ENCODE results near the gene POLA2. TPM values are rescaled to one million over a fixed set of nuclear protein-coding genes. Genes with fewer than 3 reads are reported as not detected.
A peak's percentile ranks its signal among the peaks of the same experiment; 100 is the strongest.

POLA2 gene
- total RNA-seq, 1 donor from 2014 or later = 5.9 TPM

GRCh38 chr11:65298131-65298535 lies 36.4 kb downstream of the POLA2 start:
- Mint-ChIP-seq H3K4me1 (ENCODE audit: unreplicated experiment) (peaks cover 40% of the 10 kb centered on the region), H3K4me3 (ENCODE audit: unreplicated experiment) (no peak overlapping the region), H3K27me3 (ENCODE audit: unreplicated experiment) (no peaks in the 10 kb centered on the region), H3K27ac (ENCODE audit: unreplicated experiment) (peak overlapping the region; percentile 80), H3K9me3 (ENCODE audit: unreplicated experiment) (no peaks in the 10 kb centered on the region), H3K36me3 (ENCODE audit: unreplicated experiment) (peaks cover 9% of the 10 kb centered on the region)
- DNase-seq (ENCODE audit: extremely low spot score, unreplicated experiment) = no peak
- no peak for TF ChIP-seq CTCF (IDR thresholded peaks at IDR 0.05)

- no peak for DNase-seq (ENCODE audit: extremely low spot score, unreplicated experiment)
- peak overlapping the region; percentile 80 for H3K27ac Mint-ChIP-seq (ENCODE audit: unreplicated experiment)
- H3K27me3 Mint-ChIP-seq (ENCODE audit: unreplicated experiment) = no peaks in the 10 kb centered on the region
- TF ChIP-seq CTCF (IDR thresholded peaks at IDR 0.05) = no peak
- peaks cover 36% of the 10 kb centered on the region for H3K4me1 Mint-ChIP-seq (ENCODE audit: unreplicated experiment)
- peaks cover 9% of the 10 kb centered on the region for H3K36me3 Mint-ChIP-seq (ENCODE audit: unreplicated experiment)
- no peak overlapping the region for H3K4me3 Mint-ChIP-seq (ENCODE audit: unreplicated experiment)
- H3K9me3 Mint-ChIP-seq (ENCODE audit: unreplicated experiment) = no peaks in the 10 kb centered on the region
Measured at GRCh38 chr11:65298655-65299179, 37.0 kb downstream of the POLA2 start.

GRCh38 chr11:65300621-65301275 lies 39.0 kb downstream of the POLA2 start:
- no peaks in the 10 kb centered on the region for H3K27me3 Mint-ChIP-seq (ENCODE audit: unreplicated experiment)
- TF ChIP-seq CTCF (IDR thresholded peaks at IDR 0.05) = no peak
- peaks cover 5% of the 10 kb centered on the region for H3K36me3 Mint-ChIP-seq (ENCODE audit: unreplicated experiment)
- no peaks in the 10 kb centered on the region for H3K9me3 Mint-ChIP-seq (ENCODE audit: unreplicated experiment)
- H3K27ac Mint-ChIP-seq (ENCODE audit: unreplicated experiment) = no peak overlapping the region
- no peak overlapping the region for H3K4me3 Mint-ChIP-seq (ENCODE audit: unreplicated experiment)
- H3K4me1 Mint-ChIP-seq (ENCODE audit: unreplicated experiment) = peaks cover 36% of the 10 kb centered on the region
- DNase-seq (ENCODE audit: extremely low spot score, unreplicated experiment) = no peak

- H3K27me3 Mint-ChIP-seq (ENCODE audit: unreplicated experiment) = no peaks in the 10 kb centered on the region
- DNase-seq (ENCODE audit: extremely low spot score, unreplicated experiment) = no peak
- TF ChIP-seq CTCF (IDR thresholded peaks at IDR 0.05) = no peak
- H3K27ac Mint-ChIP-seq (ENCODE audit: unreplicated experiment) = peak overlapping the region; percentile 72
- peaks cover 36% of the 10 kb centered on the region for H3K4me1 Mint-ChIP-seq (ENCODE audit: unreplicated experiment)
- no peaks in the 10 kb centered on the region for H3K9me3 Mint-ChIP-seq (ENCODE audit: unreplicated experiment)
- H3K36me3 Mint-ChIP-seq (ENCODE audit: unreplicated experiment) = no peaks in the 10 kb centered on the region
- H3K4me3 Mint-ChIP-seq (ENCODE audit: unreplicated experiment) = no peak overlapping the region
Measured at GRCh38 chr11:65301491-65302329, 39.9 kb downstream of the POLA2 start.

- H3K4me1 Mint-ChIP-seq (ENCODE audit: unreplicated experiment) = peaks cover 37% of the 10 kb centered on the region
- H3K4me3 Mint-ChIP-seq (ENCODE audit: unreplicated experiment) = no peak overlapping the region
- no peaks in the 10 kb centered on the region for H3K36me3 Mint-ChIP-seq (ENCODE audit: unreplicated experiment)
- no peak overlapping the region for H3K27ac Mint-ChIP-seq (ENCODE audit: unreplicated experiment)
- H3K27me3 Mint-ChIP-seq (ENCODE audit: unreplicated experiment) = no peaks in the 10 kb centered on the region
- no peak for TF ChIP-seq CTCF (IDR thresholded peaks at IDR 0.05)
- no peaks in the 10 kb centered on the region for H3K9me3 Mint-ChIP-seq (ENCODE audit: unreplicated experiment)
- no peak for DNase-seq (ENCODE audit: extremely low spot score, unreplicated experiment)
Measured at GRCh38 chr11:65303555-65303954, 41.8 kb downstream of the POLA2 start.

Measured in osteocyte (in vitro differentiated cells).